ENCODE data around the gene GNA12.

Gene GNA12

GRCh38 chr7:2821842-2822507 is 22.1 kb downstream of the GNA12 start:
- TF ChIP-seq POLR2AphosphoS5 (IDR thresholded peaks at IDR 0.05; ENCODE audit: low read depth) (no peak), REST (IDR thresholded peaks at IDR 0.05; ENCODE audit: insufficient replicate concordance, low read depth) (no peak), CTCF (IDR thresholded peaks at IDR 0.05; ENCODE audit: insufficient read depth, low read length) (no peak), GABPA (IDR thresholded peaks at IDR 0.05; ENCODE audit: low read depth) (no peak), SPI1 (IDR thresholded peaks at IDR 0.05; ENCODE audit: borderline replicate concordance, low read depth) (no peak)
- Histone ChIP-seq H3K27me3 (ENCODE audit: insufficient read depth, poor library complexity, severe bottlenecking) (no peaks in the 10 kb centered on the region), H3K27ac (replicated peaks) (no peak overlapping the region), H3K4me3 (replicated peaks; ENCODE audit: insufficient read depth, low read length) (no peak overlapping the region)
- DNase-seq (ENCODE audit: low read depth in 1 of 2, low spot score in 1 of 2), result no peak

GRCh38 chr7:2821161-2821841 is 22.8 kb downstream of the GNA12 start:
- Histone ChIP-seq H3K27me3 (ENCODE audit: insufficient read depth, poor library complexity, severe bottlenecking) (no peaks in the 10 kb centered on the region), H3K27ac (replicated peaks) (no peak overlapping the region), H3K4me3 (replicated peaks; ENCODE audit: insufficient read depth, low read length) (no peak overlapping the region)
- DNase-seq (ENCODE audit: low read depth in 1 of 2, low spot score in 1 of 2), result no peak
- no peak for TF ChIP-seq REST (IDR thresholded peaks at IDR 0.05; ENCODE audit: insufficient replicate concordance, low read depth)
- no peak for TF ChIP-seq GABPA (IDR thresholded peaks at IDR 0.05; ENCODE audit: low read depth)
- no peak for TF ChIP-seq CTCF (IDR thresholded peaks at IDR 0.05; ENCODE audit: insufficient read depth, low read length)
- no peak for TF ChIP-seq SPI1 (IDR thresholded peaks at IDR 0.05; ENCODE audit: borderline replicate concordance, low read depth)
- no peak for TF ChIP-seq POLR2AphosphoS5 (IDR thresholded peaks at IDR 0.05; ENCODE audit: low read depth)

GRCh38 chr7:2820508-2820934 is 23.6 kb downstream of the GNA12 start:
- Histone ChIP-seq H3K27ac (replicated peaks) (no peak overlapping the region), H3K4me3 (replicated peaks; ENCODE audit: insufficient read depth, low read length) (no peak overlapping the region), H3K27me3 (ENCODE audit: insufficient read depth, poor library complexity, severe bottlenecking) (no peaks in the 10 kb centered on the region)
- TF ChIP-seq POLR2AphosphoS5 (IDR thresholded peaks at IDR 0.05; ENCODE audit: low read depth), result no peak
- TF ChIP-seq GABPA (IDR thresholded peaks at IDR 0.05; ENCODE audit: low read depth), result no peak
- TF ChIP-seq REST (IDR thresholded peaks at IDR 0.05; ENCODE audit: insufficient replicate concordance, low read depth), result no peak
- peak in 1 of 2 experiments; percentile 67 for DNase-seq (ENCODE audit: low read depth in 1 of 2, low spot score in 1 of 2)

Data from HL-60 (cell line).